ENCODE measurements around the gene ZNF124.
"Not testable (repeated sequence)": the region's sequence is repeated elsewhere in the genome, so short reads cannot be mapped to it uniquely, and the experiment has no call there.

Gene ZNF124

DNA sequence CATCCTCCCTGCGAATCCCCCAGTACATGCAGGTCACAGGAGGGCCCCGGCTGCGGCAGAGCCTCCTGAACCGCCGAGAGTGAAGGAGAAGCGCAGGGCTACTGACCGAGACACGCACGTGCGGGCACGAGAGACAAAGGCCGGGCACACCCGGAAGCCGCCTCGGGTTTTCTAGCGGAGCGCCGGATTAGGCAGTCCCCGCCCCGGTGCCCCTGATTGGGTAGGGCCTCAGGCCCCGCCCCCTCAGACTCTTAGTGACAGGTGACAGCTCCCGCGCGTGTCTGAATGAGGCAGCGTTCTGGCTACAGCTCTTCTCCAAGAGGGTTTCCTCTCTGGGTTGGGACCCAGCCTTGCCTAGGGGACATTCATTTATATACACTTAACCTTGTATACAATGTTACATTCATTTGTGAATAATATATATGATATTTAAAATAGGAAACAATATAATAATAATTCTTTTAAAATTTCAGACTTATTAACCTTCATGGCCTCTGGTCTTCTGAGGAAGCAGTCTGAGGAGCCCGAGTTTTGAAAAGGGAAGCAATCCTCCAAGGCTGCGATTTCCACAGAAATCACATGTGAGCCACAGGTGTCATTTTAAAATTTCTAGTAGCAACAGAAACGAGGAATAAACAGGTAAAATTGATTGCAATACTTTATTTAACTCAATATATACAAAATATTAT, at the start of gene ZNF124:
Gene ZNF124, minus strand, starts transcription at position 146 of the 689 bp plus-strand sequence. Its CDS starts 143 bp downstream, at position 3.
- not testable (repeated sequence) for H3K4me3 ChIP-seq (replicated peaks; ENCODE audit: low read depth, low read length); DNase-seq (ENCODE audit: extremely low read depth, low read depth)

DNA sequence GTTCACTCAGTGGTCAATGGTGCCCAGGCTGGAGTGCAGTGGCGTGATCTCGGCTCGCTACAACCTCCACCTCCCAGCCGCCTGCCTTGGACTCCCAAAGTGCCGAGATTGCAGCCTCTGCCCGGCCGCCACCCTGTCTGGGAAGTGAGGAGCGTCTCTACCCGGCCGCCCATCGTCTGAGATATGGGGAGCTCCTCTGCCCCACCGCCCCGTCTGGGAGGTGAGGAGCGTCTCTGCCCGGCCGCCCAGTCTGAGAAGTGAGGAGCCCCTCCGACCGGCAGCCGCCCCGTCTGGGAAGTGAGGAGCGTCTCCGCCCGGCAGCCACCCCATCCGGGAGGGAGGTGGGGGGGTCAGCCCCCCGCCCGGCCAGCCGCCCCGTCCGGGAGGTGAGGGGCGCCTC, 48.5 kb upstream of the ZNF124 start:
- H3K4me3 ChIP-seq (replicated peaks; ENCODE audit: low read depth, low read length); DNase-seq (ENCODE audit: extremely low read depth, low read depth): not testable (repeated sequence)

DNA sequence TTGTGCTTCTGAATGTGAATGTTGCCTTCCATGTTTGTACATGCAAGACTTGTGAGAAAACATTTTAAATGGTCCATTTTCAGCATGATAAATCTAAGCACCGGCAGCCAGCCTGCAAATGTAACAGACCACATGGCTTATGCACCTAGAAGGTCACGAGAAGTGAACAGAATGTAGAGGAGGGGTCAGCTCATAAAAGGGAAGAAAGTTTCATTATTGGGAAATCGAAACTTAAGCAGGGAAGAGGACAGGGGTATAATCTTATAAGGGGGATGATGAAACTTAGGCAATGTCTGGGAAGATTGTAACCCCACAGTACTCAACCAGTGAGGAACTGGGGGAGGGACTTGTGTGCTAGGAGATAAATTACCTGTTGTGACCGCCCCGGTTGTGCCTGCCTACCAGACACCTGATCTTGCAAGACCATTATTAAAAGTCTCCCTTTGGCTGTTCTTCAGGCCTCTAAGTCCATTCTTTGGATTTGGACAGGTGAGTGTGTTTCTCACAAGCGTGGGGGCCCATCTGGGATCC, 46.4 kb upstream of the ZNF124 start:
- TF ChIP-seq, protein P1, sequence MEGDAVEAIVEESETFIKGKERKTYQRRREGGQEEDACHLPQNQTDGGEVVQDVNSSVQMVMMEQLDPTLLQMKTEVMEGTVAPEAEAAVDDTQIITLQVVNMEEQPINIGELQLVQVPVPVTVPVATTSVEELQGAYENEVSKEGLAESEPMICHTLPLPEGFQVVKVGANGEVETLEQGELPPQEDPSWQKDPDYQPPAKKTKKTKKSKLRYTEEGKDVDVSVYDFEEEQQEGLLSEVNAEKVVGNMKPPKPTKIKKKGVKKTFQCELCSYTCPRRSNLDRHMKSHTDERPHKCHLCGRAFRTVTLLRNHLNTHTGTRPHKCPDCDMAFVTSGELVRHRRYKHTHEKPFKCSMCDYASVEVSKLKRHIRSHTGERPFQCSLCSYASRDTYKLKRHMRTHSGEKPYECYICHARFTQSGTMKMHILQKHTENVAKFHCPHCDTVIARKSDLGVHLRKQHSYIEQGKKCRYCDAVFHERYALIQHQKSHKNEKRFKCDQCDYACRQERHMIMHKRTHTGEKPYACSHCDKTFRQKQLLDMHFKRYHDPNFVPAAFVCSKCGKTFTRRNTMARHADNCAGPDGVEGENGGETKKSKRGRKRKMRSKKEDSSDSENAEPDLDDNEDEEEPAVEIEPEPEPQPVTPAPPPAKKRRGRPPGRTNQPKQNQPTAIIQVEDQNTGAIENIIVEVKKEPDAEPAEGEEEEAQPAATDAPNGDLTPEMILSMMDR (IDR thresholded peaks at IDR 0.05; ENCODE audit: low read depth, low read length, missing control alignments), result no peak
- no peak for DNase-seq (ENCODE audit: extremely low read depth, low read depth)
- H3K4me3 ChIP-seq (replicated peaks; ENCODE audit: low read depth, low read length), result no peak overlapping the region

DNA sequence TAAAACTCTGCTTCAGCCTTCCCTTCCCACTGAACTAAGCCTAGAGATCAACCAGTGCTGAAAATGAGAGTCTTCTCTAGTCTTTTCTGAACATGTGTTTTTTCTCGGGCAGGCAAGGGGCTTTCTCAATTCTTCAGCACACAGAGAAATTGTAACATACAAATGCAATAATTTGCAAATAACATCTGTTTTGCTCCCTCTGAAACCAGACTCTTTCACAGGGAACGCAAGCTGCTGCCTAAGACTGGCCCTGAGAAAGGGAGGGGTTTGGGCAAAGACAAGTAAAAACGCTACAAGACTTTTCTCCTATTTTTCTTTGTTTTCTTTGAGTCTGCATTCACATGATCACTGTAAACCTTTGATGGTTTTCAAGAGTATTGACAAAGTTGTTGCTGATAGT, 44.4 kb upstream of the ZNF124 start:
- no peak for DNase-seq (ENCODE audit: extremely low read depth, low read depth)
- H3K4me3 ChIP-seq (replicated peaks; ENCODE audit: low read depth, low read length), result no peak overlapping the region
- TF ChIP-seq, protein P1 (IDR thresholded peaks at IDR 0.05; ENCODE audit: low read depth, low read length, missing control alignments), result no peak

DNA sequence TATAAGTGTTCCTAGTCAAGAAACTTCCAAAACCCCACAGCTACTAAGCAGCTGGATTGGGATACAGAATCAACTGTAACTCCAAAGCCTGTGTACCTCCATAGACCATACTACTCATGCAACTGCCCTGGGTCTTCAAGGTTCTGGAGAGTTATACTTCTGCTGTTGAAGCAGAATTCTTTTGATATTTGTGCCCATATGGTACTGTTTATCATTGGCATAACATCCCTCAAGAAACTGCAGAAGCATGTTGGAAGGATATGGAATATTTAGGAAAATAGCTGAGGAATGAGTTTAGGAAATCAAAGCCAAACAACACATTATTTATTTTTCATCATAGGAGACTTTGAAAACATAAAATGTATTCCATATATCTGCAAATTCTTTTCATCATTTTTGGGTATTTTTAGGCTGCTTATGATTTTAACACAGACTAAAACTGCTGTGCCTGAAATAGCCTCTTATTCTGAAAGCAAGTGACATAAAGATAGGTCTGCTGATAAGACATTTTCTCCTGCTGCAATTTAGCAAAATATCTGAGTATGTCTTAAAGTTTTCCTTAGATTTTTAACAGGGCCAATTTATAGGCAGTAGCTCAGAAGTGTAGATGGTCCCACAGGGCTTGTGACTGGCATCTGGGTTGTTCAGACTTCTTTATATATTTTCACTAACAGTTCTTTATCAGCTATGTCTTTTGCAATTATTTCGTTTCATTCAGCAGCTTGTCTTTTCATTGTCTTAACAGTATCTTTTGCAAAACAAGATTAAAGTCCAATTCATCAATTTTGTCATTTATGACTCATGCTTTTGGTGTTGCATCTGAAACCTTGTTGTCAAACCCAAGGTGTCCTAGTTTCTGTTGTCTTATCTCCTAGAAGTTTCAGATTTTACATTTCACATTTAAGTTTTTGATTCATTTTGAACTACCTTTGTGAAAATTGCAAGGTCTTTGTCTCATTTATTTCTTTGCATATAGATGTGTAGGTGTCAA, 41.1 kb upstream of the ZNF124 start:
- no peak for DNase-seq (ENCODE audit: extremely low read depth, low read depth)
- TF ChIP-seq, protein P1 (IDR thresholded peaks at IDR 0.05; ENCODE audit: low read depth, low read length, missing control alignments), result no peak
- no peak overlapping the region for H3K4me3 ChIP-seq (replicated peaks; ENCODE audit: low read depth, low read length)

DNA sequence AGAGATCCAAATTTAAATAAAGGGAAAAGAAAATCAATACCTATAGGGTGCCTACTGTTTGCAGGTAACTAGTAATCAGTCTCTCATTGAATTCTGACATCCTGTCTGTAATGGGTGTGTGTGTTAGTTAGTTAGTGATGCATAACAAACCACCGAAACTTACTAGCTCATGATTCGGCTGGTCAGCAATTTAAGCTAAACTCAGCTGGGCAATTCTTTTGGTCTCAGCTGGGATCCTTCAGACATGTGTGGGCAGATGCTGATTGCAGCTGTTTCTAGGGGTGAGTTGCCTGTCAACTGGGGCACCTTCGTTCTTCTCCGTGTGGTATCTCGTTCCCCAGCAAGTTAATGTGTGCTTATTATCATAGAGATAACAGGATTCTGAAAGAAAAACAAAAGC, 40.2 kb upstream of the ZNF124 start:
- no peak for DNase-seq (ENCODE audit: extremely low read depth, low read depth)
- TF ChIP-seq, protein P1 (IDR thresholded peaks at IDR 0.05; ENCODE audit: low read depth, low read length, missing control alignments), result no peak
- no peak overlapping the region for H3K4me3 ChIP-seq (replicated peaks; ENCODE audit: low read depth, low read length)

DNA sequence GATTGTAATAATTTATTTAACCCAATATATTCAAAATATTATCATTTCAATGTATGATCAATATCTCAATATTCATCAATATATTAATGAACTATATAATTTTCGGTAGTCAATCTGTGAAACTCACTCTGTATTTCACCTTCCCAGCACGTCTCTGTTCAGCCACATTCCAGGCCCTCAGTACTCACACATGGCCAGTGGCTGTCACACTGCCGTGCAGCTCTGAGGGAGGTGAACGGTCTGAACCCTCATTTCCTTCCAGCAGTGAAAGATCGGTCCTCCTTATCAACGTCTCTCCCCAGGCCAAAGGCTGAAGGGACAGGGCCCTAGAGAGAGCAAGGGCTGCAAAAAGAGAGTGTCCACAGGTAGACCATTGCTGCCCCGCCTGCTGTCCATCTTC, 39.5 kb upstream of the ZNF124 start:
- H3K4me3 ChIP-seq (replicated peaks; ENCODE audit: low read depth, low read length), result no peak overlapping the region
- DNase-seq (ENCODE audit: extremely low read depth, low read depth), result no peak

More for the DNA sequence above, 39.5 kb upstream of the ZNF124 start:
- TF ChIP-seq, protein P1 (IDR thresholded peaks at IDR 0.05; ENCODE audit: low read depth, low read length, missing control alignments), result no peak
